ENCODE measurements around the gene ST6GALNAC4.

- TF ChIP-seq, protein P1, sequence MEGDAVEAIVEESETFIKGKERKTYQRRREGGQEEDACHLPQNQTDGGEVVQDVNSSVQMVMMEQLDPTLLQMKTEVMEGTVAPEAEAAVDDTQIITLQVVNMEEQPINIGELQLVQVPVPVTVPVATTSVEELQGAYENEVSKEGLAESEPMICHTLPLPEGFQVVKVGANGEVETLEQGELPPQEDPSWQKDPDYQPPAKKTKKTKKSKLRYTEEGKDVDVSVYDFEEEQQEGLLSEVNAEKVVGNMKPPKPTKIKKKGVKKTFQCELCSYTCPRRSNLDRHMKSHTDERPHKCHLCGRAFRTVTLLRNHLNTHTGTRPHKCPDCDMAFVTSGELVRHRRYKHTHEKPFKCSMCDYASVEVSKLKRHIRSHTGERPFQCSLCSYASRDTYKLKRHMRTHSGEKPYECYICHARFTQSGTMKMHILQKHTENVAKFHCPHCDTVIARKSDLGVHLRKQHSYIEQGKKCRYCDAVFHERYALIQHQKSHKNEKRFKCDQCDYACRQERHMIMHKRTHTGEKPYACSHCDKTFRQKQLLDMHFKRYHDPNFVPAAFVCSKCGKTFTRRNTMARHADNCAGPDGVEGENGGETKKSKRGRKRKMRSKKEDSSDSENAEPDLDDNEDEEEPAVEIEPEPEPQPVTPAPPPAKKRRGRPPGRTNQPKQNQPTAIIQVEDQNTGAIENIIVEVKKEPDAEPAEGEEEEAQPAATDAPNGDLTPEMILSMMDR (IDR thresholded peaks at IDR 0.05; ENCODE audit: low read depth, low read length): no peak
- TF ChIP-seq EZH2phosphoT487 (IDR thresholded peaks at IDR 0.05; ENCODE audit: low read depth): no peak
These were observed 29.0 kb downstream of the ST6GALNAC4 start for GRCh38 chr9:127887792-127888191.
